ENCODE measurements around the gene LDLRAD3. TPM values are rescaled to one million over a fixed set of nuclear protein-coding genes. Genes with fewer than 3 reads are reported as not detected.

Gene LDLRAD3
- total RNA-seq, 1 donor from 2014 or later = 10.9 TPM

- DNase-seq = no peak
Measured at GRCh38 chr11:36077886-36078685, 134.2 kb downstream of the LDLRAD3 start.

GRCh38 chr11:36078686-36079055 lies 134.8 kb downstream of the LDLRAD3 start:
- no peak for DNase-seq

DNA sequence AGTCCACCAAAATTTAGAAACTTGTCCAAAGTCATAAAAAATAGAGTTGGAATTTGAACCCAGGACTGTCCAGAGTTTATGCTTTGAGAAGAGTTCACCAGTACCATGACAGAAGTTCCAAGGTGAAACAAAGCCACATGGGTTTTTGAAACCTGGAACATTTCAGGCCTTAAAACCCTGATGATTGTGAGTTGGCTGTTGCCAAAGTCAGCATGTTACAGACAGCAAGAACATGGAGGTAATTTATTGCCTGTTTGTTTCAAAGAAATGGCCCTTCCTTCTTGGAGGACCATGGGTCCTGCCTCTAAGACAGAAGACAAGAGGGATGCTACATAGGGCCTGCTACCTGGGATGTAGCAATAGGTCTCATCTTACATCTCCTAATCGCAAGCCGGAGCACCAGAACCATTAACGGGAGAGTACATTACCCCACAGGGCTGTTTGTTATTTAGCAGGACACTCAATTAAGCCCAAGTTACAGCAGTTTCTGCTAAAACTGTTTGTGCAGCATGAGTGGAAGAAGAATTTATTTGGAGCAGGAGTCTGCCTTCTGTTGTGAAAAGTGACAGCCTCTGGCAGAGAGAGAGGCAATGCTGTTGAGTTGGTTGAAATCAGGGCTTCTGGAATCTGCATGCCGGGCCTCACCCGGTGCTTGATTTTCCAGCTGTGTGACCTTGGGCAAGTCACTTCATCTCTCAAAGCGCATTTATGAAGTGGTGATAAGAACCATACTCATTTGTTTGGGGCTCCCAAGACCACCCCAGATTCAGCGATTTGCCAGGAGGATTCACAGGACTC lies 136.2 kb downstream of the LDLRAD3 start:
- DNase-seq = peak; percentile 49

DNA sequence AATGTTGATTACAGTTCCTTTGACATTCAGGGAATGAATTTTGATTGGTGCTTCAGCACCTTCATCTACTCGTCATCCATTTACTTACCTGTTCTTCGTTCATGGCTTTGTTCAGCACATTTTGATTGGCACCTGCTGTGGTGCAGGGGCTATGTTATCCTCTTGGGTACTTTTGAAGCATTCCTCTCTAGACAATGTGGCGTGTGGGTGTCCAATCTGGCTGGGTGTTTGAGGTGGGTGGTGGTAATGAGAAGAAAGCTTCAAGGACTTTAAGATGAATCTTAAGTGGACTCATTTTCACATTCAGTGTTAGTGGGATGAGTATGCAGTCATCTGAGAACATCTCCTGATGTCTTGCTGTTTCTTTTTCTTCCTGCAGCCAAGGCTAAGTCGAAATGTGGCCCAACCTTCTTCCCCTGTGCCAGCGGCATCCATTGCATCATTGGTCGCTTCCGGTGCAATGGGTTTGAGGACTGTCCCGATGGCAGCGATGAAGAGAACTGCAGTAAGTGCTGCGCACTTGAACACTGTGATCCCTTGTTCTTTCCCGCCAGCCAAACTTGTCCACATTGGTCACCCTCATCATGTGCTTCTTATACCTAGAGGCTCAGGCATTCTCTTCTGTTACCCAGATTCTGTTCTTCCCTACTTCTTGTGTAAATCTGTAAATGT lies 137.5 kb downstream of the LDLRAD3 start:
- no peak for DNase-seq

DNA sequence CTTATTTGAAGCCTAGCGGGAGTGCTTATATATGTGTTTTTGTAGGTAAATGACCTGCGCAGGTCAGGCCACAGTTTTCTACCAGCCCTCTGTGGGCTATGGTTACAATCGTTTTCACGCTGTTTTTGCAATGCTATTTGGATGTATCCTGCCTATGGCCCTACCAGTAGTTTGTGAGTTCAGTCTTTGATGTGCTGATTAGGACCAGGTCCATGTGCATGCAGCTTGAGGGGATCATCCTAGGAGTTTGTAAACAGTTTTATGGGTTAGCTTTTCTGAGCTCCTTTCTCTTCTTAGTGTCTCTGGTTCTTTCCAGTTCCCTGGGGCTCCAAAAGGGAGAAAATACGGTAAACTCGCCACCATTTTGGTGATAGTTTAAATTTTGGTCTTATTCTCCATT lies 142.5 kb downstream of the LDLRAD3 start:
- no peak for DNase-seq

DNA sequence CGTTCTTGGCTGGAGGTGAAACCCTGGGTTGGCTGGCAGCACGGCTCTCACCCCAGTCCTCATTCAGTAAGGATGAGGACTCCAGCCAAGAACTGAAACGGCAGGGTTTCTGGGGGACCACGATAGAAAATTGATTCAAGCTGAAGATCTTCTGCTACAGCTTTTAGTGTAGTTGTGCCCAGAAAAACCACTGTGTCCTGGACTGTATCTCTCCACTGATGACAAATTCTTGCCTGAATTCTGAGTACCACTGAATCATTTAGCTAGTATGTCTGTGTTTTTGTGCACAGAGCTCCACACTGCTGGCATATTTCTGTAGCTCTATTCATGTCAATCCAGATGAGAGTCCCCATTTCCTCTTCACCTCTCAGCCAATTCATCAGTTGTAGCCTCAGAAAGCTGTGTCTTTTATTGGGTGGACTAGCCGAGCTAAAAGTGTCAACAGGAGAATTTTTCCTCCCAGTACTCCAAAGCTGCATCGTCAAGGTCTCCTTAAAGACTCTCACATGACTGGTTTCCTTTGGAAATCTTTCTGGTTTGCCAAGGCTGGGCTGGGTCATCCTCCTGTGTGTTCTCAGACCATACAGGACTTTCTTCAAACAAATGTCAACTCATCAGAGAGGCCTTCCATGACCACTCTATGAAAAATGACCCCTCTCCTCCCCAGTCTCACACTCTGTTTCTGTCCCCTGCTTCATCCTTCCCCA lies 144.6 kb downstream of the LDLRAD3 start:
- no peak for DNase-seq

GRCh38 chr11:36089920-36090319 lies 146.1 kb downstream of the LDLRAD3 start:
- DNase-seq = no peak

- no peak for DNase-seq
Measured at GRCh38 chr11:36090356-36091109, 146.7 kb downstream of the LDLRAD3 start.

GRCh38 chr11:36091256-36091811 lies 147.5 kb downstream of the LDLRAD3 start:
- no peak for DNase-seq

GRCh38 chr11:36092314-36093030 lies 148.6 kb downstream of the LDLRAD3 start:
- DNase-seq = no peak

GRCh38 chr11:36093548-36093947 lies 149.7 kb downstream of the LDLRAD3 start:
- no peak for DNase-seq

- no peak for DNase-seq
Measured at GRCh38 chr11:36094164-36094563, 150.3 kb downstream of the LDLRAD3 start.

GRCh38 chr11:36095716-36096115 lies 151.9 kb downstream of the LDLRAD3 start:
- DNase-seq = peak; percentile 54

GRCh38 chr11:36097219-36097650 lies 153.4 kb downstream of the LDLRAD3 start:
- no peak for DNase-seq

DNA sequence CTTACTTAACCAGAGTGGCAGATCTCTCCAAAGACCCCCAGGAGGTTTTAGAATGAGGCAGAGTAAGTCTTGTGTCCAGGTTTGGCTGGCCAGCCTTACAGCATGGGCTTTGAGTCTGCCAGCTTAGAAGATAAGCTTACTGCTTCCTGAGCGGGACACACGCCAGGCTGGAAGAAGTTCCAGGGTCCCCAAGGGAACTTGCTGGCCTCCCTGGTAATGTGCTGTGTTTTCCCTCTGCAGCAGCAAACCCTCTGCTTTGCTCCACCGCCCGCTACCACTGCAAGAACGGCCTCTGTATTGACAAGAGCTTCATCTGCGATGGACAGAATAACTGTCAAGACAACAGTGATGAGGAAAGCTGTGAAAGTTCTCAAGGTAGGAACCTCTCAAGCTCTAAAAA lies 154.2 kb downstream of the LDLRAD3 start:
- peak; percentile 57 for DNase-seq

DNA sequence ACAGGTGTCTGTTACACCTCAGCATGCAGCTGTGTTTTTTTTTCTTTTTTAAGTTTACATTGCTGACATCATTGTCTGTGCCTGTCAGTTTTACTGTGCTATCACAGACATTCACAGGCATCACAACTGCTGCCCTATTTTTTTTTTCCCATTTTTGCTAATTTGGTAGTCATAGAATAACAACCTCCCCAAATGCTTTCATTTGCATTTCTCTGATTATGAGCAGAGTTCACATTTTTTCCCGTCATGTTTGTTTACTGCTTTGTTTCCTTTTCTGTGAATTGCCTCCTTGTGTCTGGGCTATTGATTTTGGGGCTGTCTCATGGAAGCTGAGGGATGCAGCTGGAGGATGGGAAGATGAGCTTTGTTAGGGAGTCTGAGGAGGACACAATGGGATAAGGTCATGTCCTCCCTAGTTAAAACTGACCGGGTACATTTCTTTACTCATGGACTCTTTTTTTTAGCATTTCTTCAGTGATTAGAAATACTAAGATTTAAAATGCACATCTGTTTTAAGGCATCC lies 155.1 kb downstream of the LDLRAD3 start:
- DNase-seq = no peak

DNA sequence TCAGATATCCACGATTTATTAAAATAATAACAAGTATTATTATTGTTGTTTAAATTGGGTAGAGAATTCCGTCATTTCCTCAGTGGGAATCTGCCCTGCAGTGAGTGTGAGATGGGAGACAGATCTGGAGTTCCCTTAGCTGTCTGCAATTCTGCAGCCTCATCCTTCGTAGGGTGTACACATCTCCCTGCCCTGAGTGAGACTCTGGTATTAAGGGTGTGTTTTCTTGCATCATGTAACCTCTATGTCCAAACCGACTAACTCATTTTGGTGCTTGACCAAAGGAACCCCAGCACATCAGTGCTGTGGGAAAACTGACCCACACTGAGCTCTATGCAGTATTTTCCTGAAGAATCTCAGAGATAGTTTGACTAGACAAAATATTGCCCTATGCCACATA lies 157.6 kb downstream of the LDLRAD3 start:
- DNase-seq = no peak

GRCh38 chr11:36102868-36103267 lies 159.0 kb downstream of the LDLRAD3 start:
- DNase-seq = no peak

GRCh38 chr11:36103933-36104530 lies 160.2 kb downstream of the LDLRAD3 start:
- DNase-seq = no peak

- no peak for DNase-seq
Measured at GRCh38 chr11:36104660-36104992, 160.8 kb downstream of the LDLRAD3 start.
